GM21825 (cell line): ENCODE measurements around the gene ATP10D.

Experiments
- ATAC-seq: cut with Tn5 transposase; IDR thresholded peaks from one replicate; pipeline ENCODE4 v1.9.1; 2021; ENCODE audit warnings: mild to moderate bottlenecking, moderate library complexity; ENCODE audit not compliant: unreplicated experiment

Gene ATP10D

GRCh38 chr4:47485047-47485692 is at the start of gene ATP10D:
ATP10D (plus strand) TSS chr4:47485275; CDS start chr4:47512541, 27,266 bp downstream.
- ATAC-seq, result peak; percentile 96

GRCh38 chr4:47442980-47443379 is 42.1 kb upstream of the ATP10D start:
- ATAC-seq, result peak; percentile 86

GRCh38 chr4:47444031-47444430 is 41.0 kb upstream of the ATP10D start:
- no peak for ATAC-seq

GRCh38 chr4:47451657-47452056 is 33.4 kb upstream of the ATP10D start:
- ATAC-seq, result no peak

- ATAC-seq, result peak; percentile 3
These were observed 22.3 kb upstream of the ATP10D start for GRCh38 chr4:47462799-47463234.

- peak; percentile 94 for ATAC-seq
These were observed 21.7 kb upstream of the ATP10D start, which contains the start of gene COMMD8 for GRCh38 chr4:47463235-47463956. COMMD8 (minus strand) TSS chr4:47463702; CDS start chr4:47463651, 51 bp downstream.

GRCh38 chr4:47465004-47465403 is 20.1 kb upstream of the ATP10D start:
- ATAC-seq, result peak; percentile 27

GRCh38 chr4:47466056-47466785 is 18.9 kb upstream of the ATP10D start:
- ATAC-seq, result no peak

GRCh38 chr4:47468706-47469365 is 16.2 kb upstream of the ATP10D start:
- ATAC-seq, result no peak

GRCh38 chr4:47469951-47470350 is 15.1 kb upstream of the ATP10D start:
- ATAC-seq, result no peak

GRCh38 chr4:47471064-47471463 is 14.0 kb upstream of the ATP10D start:
- ATAC-seq, result no peak

- no peak for ATAC-seq
These were observed 13.5 kb upstream of the ATP10D start for GRCh38 chr4:47471591-47471990.

- no peak for ATAC-seq
These were observed 11.8 kb upstream of the ATP10D start for GRCh38 chr4:47473141-47473750.

GRCh38 chr4:47474799-47475198 is 10.3 kb upstream of the ATP10D start:
- no peak for ATAC-seq

GRCh38 chr4:47475411-47475810 is 9.7 kb upstream of the ATP10D start:
- ATAC-seq, result no peak

- no peak for ATAC-seq
These were observed 6.3 kb upstream of the ATP10D start for GRCh38 chr4:47478804-47479203.

GRCh38 chr4:47482326-47482725 is 2.7 kb upstream of the ATP10D start:
- no peak for ATAC-seq

- no peak for ATAC-seq
These were observed 1.3 kb upstream of the ATP10D start for GRCh38 chr4:47483745-47484144.

GRCh38 chr4:47484168-47484567 is 907 bp upstream of the ATP10D start:
- ATAC-seq, result no peak

- ATAC-seq, result no peak
These were observed 693 bp downstream of the ATP10D start for GRCh38 chr4:47485768-47486167.

GRCh38 chr4:47486231-47486673 is 1.2 kb downstream of the ATP10D start:
- ATAC-seq, result no peak
